HepG2 (cell line): ENCODE data around the gene BMPR2. TPM values are rescaled to one million over a fixed set of nuclear protein-coding genes. Genes with fewer than 3 reads are reported as not detected.

ENCODE experiments used
- KDM3A ChIP-seq: IDR thresholded peaks from 2 replicates; pipeline ENCODE4 v1.6.1; 2018; ENCODE audit warnings: low read depth, missing compliant biosample characterization
- KMT2A ChIP-seq: sonication (generic); formaldehyde crosslinking; IDR thresholded peaks from 2 replicates; pipeline ENCODE4 v1.4.0; 2020; ENCODE audit warnings: missing genetic modification reagents
- NFIC ChIP-seq: IDR thresholded peaks from 2 replicates; pipeline ENCODE4 v1.6.1; 2012; ENCODE audit warnings: mild to moderate bottlenecking, low read length, inconsistent platforms
- NR3C1 ChIP-seq: sonication (generic); formaldehyde crosslinking; IDR thresholded peaks from 2 replicates; pipeline ENCODE4 v1.4.0; 2020; ENCODE audit warnings: missing genetic modification reagents
- PRPF4 ChIP-seq: fragments of 200-400 bp; formaldehyde crosslinking; IDR thresholded peaks from 2 replicates; pipeline ENCODE4 v1.6.1; 2016; ENCODE audit warnings: low read length, low read depth; ENCODE audit not compliant: poor library complexity, severe bottlenecking
- TBP ChIP-seq: sonication (generic); formaldehyde crosslinking; IDR thresholded peaks from 2 replicates; pipeline ENCODE4 v1.5.0; 2020; ENCODE audit warnings: missing genetic modification reagents
- ZBTB7B ChIP-seq: sonication (generic); formaldehyde crosslinking; IDR thresholded peaks from 2 replicates; pipeline ENCODE4 v1.4.0; 2020; ENCODE audit warnings: missing genetic modification reagents
- ZNF687 ChIP-seq: sonication (generic); formaldehyde crosslinking; IDR thresholded peaks from 2 replicates; pipeline ENCODE4 v1.5.1; 2020; ENCODE audit warnings: mild to moderate bottlenecking, missing genetic modification reagents, moderate library complexity
- polyA plus RNA-seq, 8 experiments: library from polyadenylated mRNA; depleted of rRNA in 3 of 8; stranded (reverse) in 7 of 8; unstranded in 1 of 8; fragments of >200 nt; fragmentation: Illumina TruSeq in 4 of 8; extraction: Trizol in 4 of 8; gene quantifications; 2 replicates each; pipeline versions ENCODE4 v1.2.1 to v1.2.3, GENCODE V29; 2011 to 2016; ENCODE audit warnings: low read depth in 4 of 8, missing spikeins in 1 of 8, mixed read lengths in 1 of 8; ENCODE audit not compliant: insufficient read depth in 1 of 8
- total RNA-seq, 5 experiments: library from RNA; depleted of rRNA; stranded (reverse); fragments of >200 nt; fragmentation: Illumina TruSeq; extraction: Trizol; gene quantifications; 2 replicates each; pipeline ENCODE4 v1.2.3, GENCODE V29; 2016; ENCODE audit warnings: low read depth in 1 of 5
- TF ChIP-seq, protein P1 (sequence below): sonication (generic); formaldehyde crosslinking; IDR thresholded peaks from 2 replicates; pipeline ENCODE4 v1.5.1; 2020; ENCODE audit warnings: missing genetic modification reagents, mild to moderate bottlenecking, borderline replicate concordance
- TF ChIP-seq, protein P2 (sequence below), 2 experiments: IDR thresholded peaks; 2 replicates each; pipeline ENCODE4 v1.6.1; 2011 to 2012; ENCODE audit warnings: low read length in 2 of 2, borderline replicate concordance in 1 of 2, low read depth in 1 of 2, mild to moderate bottlenecking in 1 of 2, moderate library complexity in 1 of 2
- TF ChIP-seq, protein P3 (sequence below): sonication (generic); formaldehyde crosslinking; IDR thresholded peaks from 2 replicates; pipeline ENCODE4 v1.4.0; 2020; ENCODE audit warnings: mild to moderate bottlenecking, missing genetic modification reagents
- TF ChIP-seq, protein P4 (sequence below): sonication (generic); formaldehyde crosslinking; IDR thresholded peaks from 2 replicates; pipeline ENCODE4 v1.5.0; 2020; ENCODE audit warnings: missing genetic modification reagents, mild to moderate bottlenecking, borderline replicate concordance

The BMPR2 gene
- total and polyA plus RNA-seq, 2 of the 13 experiments (the other 11 are each of a cell fraction or from before 2014, with no cell fraction given), result 5.5 to 10.3 TPM

- TF ChIP-seq, protein P1, sequence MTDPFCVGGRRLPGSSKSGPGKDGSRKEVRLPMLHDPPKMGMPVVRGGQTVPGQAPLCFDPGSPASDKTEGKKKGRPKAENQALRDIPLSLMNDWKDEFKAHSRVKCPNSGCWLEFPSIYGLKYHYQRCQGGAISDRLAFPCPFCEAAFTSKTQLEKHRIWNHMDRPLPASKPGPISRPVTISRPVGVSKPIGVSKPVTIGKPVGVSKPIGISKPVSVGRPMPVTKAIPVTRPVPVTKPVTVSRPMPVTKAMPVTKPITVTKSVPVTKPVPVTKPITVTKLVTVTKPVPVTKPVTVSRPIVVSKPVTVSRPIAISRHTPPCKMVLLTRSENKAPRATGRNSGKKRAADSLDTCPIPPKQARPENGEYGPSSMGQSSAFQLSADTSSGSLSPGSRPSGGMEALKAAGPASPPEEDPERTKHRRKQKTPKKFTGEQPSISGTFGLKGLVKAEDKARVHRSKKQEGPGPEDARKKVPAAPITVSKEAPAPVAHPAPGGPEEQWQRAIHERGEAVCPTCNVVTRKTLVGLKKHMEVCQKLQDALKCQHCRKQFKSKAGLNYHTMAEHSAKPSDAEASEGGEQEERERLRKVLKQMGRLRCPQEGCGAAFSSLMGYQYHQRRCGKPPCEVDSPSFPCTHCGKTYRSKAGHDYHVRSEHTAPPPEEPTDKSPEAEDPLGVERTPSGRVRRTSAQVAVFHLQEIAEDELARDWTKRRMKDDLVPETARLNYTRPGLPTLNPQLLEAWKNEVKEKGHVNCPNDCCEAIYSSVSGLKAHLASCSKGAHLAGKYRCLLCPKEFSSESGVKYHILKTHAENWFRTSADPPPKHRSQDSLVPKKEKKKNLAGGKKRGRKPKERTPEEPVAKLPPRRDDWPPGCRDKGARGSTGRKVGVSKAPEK, result no peak
- TF ChIP-seq ZNF687 (CRISPR knock-in tag) (no peak; the same call in 1 of the 2 replicates), KDM3A (CRISPR knock-in tag) (no peak), PRPF4 (peak; percentile 22), NR3C1 (CRISPR knock-in tag) (no peak), TBP (no peak), NFIC (no peak), ZBTB7B (CRISPR knock-in tag) (0 out of 2 replicates have a peak, but pooled peaks have one; percentile 34), KMT2A (CRISPR knock-in tag) (peak; percentile 68)
- TF ChIP-seq, protein P2, sequence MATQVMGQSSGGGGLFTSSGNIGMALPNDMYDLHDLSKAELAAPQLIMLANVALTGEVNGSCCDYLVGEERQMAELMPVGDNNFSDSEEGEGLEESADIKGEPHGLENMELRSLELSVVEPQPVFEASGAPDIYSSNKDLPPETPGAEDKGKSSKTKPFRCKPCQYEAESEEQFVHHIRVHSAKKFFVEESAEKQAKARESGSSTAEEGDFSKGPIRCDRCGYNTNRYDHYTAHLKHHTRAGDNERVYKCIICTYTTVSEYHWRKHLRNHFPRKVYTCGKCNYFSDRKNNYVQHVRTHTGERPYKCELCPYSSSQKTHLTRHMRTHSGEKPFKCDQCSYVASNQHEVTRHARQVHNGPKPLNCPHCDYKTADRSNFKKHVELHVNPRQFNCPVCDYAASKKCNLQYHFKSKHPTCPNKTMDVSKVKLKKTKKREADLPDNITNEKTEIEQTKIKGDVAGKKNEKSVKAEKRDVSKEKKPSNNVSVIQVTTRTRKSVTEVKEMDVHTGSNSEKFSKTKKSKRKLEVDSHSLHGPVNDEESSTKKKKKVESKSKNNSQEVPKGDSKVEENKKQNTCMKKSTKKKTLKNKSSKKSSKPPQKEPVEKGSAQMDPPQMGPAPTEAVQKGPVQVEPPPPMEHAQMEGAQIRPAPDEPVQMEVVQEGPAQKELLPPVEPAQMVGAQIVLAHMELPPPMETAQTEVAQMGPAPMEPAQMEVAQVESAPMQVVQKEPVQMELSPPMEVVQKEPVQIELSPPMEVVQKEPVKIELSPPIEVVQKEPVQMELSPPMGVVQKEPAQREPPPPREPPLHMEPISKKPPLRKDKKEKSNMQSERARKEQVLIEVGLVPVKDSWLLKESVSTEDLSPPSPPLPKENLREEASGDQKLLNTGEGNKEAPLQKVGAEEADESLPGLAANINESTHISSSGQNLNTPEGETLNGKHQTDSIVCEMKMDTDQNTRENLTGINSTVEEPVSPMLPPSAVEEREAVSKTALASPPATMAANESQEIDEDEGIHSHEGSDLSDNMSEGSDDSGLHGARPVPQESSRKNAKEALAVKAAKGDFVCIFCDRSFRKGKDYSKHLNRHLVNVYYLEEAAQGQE (IDR thresholded peaks at IDR 0.05; ENCODE audit: borderline replicate concordance in 1 of 2, low read depth in 1 of 2, low read length in 2 of 2), result 0 out of 4 replicates have a peak, but pooled peaks of 1 of the 2 experiments have one; percentile 33
- TF ChIP-seq, protein P3, sequence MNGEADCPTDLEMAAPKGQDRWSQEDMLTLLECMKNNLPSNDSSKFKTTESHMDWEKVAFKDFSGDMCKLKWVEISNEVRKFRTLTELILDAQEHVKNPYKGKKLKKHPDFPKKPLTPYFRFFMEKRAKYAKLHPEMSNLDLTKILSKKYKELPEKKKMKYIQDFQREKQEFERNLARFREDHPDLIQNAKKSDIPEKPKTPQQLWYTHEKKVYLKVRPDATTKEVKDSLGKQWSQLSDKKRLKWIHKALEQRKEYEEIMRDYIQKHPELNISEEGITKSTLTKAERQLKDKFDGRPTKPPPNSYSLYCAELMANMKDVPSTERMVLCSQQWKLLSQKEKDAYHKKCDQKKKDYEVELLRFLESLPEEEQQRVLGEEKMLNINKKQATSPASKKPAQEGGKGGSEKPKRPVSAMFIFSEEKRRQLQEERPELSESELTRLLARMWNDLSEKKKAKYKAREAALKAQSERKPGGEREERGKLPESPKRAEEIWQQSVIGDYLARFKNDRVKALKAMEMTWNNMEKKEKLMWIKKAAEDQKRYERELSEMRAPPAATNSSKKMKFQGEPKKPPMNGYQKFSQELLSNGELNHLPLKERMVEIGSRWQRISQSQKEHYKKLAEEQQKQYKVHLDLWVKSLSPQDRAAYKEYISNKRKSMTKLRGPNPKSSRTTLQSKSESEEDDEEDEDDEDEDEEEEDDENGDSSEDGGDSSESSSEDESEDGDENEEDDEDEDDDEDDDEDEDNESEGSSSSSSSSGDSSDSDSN (CRISPR knock-in tag), result peak; percentile 20; the same call in 1 of the 2 replicates
- TF ChIP-seq, protein P4, sequence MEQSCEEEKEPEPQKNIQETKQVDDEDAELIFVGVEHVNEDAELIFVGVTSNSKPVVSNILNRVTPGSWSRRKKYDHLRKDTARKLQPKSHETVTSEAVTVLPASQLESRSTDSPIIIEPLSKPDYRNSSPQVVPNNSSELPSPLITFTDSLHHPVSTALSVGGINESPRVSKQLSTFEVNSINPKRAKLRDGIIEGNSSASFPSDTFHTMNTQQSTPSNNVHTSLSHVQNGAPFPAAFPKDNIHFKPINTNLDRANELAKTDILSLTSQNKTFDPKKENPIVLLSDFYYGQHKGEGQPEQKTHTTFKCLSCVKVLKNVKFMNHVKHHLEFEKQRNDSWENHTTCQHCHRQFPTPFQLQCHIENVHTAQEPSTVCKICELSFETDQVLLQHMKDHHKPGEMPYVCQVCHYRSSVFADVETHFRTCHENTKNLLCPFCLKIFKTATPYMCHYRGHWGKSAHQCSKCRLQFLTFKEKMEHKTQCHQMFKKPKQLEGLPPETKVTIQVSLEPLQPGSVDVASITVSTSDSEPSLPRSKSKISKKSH (CRISPR knock-in tag), result no peak; the same call in 1 of the 2 replicates
These were observed 506 bp downstream of the BMPR2 start (continued) for GRCh38 chr2:202376460-202377206.
